HFFc6 (cell line): ENCODE results near the gene TMEM248. TPM values are rescaled to one million over a fixed set of nuclear protein-coding genes. Genes with fewer than 3 reads are reported as not detected.

Experiments
- DNase-seq: peaks from one replicate; pipeline ENCODE4 v3.0.0-alpha.2; 2018
- H3K27ac Mint-ChIP-seq: 2 replicates; pipeline ENCODE4 v1.8.0; 2020; ENCODE audit warnings: mild to moderate bottlenecking, mixed read lengths
- H3K27me3 Mint-ChIP-seq: 2 replicates; pipeline ENCODE4 v1.8.0; 2021; ENCODE audit warnings: mild to moderate bottlenecking, moderate library complexity, mixed read lengths; ENCODE audit not compliant: insufficient read depth
- H3K36me3 Mint-ChIP-seq: 2 replicates; pipeline ENCODE4 v1.8.0; 2021; ENCODE audit warnings: low read depth, mixed read lengths
- H3K4me1 Mint-ChIP-seq: 2 replicates; pipeline ENCODE4 v1.8.0; 2020; ENCODE audit warnings: low read depth, mixed read lengths
- H3K4me3 Mint-ChIP-seq: 2 replicates; pipeline ENCODE4 v1.8.0; 2020; ENCODE audit warnings: mild to moderate bottlenecking, moderate library complexity, mixed read lengths
- H3K9me3 Mint-ChIP-seq: 2 replicates; pipeline ENCODE4 v1.8.0; 2020; ENCODE audit warnings: mild to moderate bottlenecking, mixed read lengths
- total RNA-seq, 6 experiments: library from RNA; stranded (reverse); fragmentation: NEBNext Ultra II Directional; extraction: Animal tissue kit (Norgen Biotek cat#: 25700); gene quantifications; 2 replicates in 1 of 6; 3 replicates in 5 of 6; pipeline ENCODE4 v1.2.3, GENCODE V29; 2021
- TF ChIP-seq, protein P1 (sequence below): fragments of 200-600 bp; sonication (generic); IDR thresholded peaks from 2 replicates; pipeline ENCODE4 v1.5.0; 2021; ENCODE audit warnings: antibody characterized with exemption, mild to moderate bottlenecking

Gene TMEM248
- total RNA-seq, 6 experiments from 2014 or later, result 97.1 to 128 (median 117) TPM

DNA sequence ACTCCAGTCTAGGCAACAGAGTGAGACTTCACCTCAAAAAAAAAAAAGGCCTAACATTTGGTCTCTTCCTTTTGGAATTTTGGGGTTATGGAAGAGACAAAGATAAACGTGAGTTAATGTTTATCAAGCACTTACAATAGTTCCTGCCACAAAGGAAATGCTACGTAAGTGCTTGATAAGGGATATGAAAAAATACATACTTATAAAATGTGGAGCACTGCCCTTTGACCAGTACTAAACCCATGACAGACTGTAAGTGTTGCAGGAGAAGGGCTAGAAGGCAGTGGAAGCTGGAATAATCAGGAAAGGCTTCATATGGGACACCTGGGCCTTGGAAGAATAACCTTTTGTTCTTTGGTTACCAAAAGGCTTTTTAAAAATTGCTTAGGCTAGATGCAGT is 25.5 kb downstream of the TMEM248 start:
- Mint-ChIP-seq H3K27ac (no peak overlapping the region), H3K27me3 (no peaks in the 10 kb centered on the region), H3K9me3 (no peaks in the 10 kb centered on the region), H3K4me3 (no peak overlapping the region), H3K4me1 (0 out of 2 replicates have a peak, but pooled peaks cover 7% of the 10 kb centered on the region), H3K36me3 (peaks cover 35% of the 10 kb centered on the region)
- TF ChIP-seq, protein P1, sequence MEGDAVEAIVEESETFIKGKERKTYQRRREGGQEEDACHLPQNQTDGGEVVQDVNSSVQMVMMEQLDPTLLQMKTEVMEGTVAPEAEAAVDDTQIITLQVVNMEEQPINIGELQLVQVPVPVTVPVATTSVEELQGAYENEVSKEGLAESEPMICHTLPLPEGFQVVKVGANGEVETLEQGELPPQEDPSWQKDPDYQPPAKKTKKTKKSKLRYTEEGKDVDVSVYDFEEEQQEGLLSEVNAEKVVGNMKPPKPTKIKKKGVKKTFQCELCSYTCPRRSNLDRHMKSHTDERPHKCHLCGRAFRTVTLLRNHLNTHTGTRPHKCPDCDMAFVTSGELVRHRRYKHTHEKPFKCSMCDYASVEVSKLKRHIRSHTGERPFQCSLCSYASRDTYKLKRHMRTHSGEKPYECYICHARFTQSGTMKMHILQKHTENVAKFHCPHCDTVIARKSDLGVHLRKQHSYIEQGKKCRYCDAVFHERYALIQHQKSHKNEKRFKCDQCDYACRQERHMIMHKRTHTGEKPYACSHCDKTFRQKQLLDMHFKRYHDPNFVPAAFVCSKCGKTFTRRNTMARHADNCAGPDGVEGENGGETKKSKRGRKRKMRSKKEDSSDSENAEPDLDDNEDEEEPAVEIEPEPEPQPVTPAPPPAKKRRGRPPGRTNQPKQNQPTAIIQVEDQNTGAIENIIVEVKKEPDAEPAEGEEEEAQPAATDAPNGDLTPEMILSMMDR, result no peak
- no peak for DNase-seq

DNA sequence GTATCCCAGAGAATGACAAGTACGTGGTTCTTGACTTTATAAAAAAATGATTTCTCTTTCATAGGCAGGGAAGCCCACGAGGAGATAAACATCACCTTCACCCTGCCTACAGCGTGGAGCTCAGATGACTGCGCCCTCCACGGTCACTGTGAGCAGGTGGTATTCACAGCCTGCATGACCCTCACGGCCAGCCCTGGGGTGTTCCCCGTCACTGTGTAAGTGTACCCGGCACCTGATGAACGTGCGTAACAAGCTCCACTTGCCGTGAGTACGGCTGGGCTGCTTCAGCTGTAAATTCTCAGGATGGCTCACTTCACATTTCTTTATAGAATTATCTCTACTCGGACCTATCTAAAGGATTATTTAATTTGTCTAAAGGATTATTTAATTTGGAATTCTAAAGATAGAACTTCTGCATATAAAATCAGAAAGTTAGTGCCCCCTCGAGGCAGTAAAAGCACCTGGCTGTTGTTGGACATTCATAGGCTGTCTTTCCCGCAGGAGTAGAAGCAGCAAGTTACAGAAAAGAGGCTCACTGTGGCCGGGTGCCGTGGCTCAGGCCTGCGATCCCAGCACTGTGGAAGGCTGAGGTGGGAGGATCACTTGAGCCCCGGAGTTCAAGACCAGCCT is 27.6 kb downstream of the TMEM248 start:
- no peaks in the 10 kb centered on the region for H3K27me3 Mint-ChIP-seq
- H3K4me1 Mint-ChIP-seq, result peaks cover 23% of the 10 kb centered on the region
- DNase-seq, result no peak
- TF ChIP-seq, protein P1, result no peak
- H3K9me3 Mint-ChIP-seq, result no peaks in the 10 kb centered on the region
- peaks cover 44% of the 10 kb centered on the region for H3K36me3 Mint-ChIP-seq
- H3K27ac Mint-ChIP-seq, result no peak overlapping the region
- no peak overlapping the region for H3K4me3 Mint-ChIP-seq

DNA sequence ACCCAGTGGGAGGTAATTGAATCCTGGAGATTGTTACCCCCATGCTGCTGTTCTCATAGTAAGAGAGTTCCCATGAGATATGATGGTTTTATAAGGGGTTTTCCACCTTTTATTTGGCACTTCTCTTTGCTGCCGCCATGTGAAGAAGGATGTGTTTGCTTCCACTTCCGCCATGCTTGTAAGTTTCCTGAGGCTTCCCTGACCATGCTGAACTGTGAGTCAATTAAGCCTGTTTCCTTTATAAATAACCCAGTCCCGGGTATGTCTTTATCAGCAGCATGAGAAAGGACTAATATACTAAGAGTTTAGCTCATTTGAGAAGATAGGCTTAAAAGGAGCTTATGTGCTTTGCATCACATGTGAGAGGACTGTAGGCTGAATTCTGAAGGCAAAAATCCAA is 29.3 kb downstream of the TMEM248 start:
- Mint-ChIP-seq H3K27ac (no peak overlapping the region), H3K36me3 (peaks cover 40% of the 10 kb centered on the region), H3K27me3 (no peaks in the 10 kb centered on the region; the same call in 1 of the 2 replicates), H3K4me3 (no peak overlapping the region), H3K4me1 (peaks cover 23% of the 10 kb centered on the region), H3K9me3 (no peaks in the 10 kb centered on the region)
- no peak for DNase-seq
- TF ChIP-seq, protein P1, result no peak

DNA sequence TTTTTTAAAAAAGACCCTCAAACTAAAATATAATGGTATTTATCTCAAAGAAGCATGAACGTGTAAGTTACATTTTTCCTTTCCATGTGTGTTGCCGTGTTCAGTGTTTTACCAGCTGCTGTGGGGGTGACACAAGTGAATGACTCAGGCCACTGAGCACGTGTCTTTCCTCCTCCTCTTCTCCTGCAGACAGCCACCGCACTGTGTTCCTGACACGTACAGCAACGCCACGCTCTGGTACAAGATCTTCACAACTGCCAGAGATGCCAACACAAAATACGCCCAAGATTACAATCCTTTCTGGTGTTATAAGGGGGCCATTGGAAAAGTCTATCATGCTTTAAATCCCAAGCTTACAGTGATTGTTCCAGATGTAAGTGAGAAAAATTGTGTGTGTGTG is 29.7 kb downstream of the TMEM248 start:
- TF ChIP-seq, protein P1, result no peak
- Mint-ChIP-seq H3K36me3 (peaks cover 38% of the 10 kb centered on the region), H3K4me1 (peaks cover 23% of the 10 kb centered on the region), H3K9me3 (no peaks in the 10 kb centered on the region), H3K4me3 (no peak overlapping the region), H3K27me3 (no peaks in the 10 kb centered on the region; the same call in 1 of the 2 replicates), H3K27ac (no peak overlapping the region; the same call in 1 of the 2 replicates)
- DNase-seq, result no peak

DNA sequence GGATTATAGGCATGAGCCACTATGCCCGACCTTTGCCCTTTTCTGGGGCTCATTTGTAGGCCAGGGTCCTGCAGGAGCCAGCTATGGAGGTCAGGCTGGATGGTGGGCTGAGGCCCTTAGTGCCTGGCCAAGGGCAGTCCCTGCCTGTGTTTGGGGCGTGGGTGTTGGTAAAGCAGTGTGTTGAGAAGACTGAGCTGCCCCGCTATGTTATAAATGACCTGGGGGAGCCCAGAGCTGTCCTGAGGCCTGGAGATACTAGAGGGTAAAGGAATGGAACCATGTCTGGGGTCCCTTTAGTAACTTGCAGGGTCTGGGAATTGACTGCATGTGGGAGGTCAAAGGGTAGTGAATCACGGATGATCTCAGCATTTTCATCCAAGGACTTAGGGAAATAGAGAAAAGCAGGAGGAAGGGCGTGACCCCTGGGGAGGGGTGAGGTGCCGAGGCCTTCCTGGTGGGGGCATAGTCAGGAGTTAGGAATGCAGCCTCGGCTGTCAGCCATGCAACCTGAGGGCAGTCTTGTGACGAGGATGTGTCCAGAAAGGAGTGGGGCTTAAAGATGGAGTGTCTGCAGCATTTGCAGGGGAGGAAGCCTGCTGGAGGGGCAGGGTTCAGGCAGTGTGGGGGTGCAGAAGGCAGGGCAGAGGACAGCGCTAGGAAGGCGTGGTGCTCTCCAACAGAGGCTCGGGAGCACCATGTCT is 31.5 kb downstream of the TMEM248 start:
- Mint-ChIP-seq H3K4me3 (peak overlapping the region; percentile 59), H3K36me3 (peaks cover 38% of the 10 kb centered on the region), H3K9me3 (no peaks in the 10 kb centered on the region), H3K27me3 (no peaks in the 10 kb centered on the region; the same call in 1 of the 2 replicates), H3K4me1 (peaks cover 33% of the 10 kb centered on the region), H3K27ac (peak overlapping the region; percentile 73)
- DNase-seq, result peak; percentile 53
- TF ChIP-seq, protein P1, result peak; percentile 10; the same call in 1 of the 2 replicates
